HAP-1 (cell line): ENCODE data around the gene EHD1.

Experiments used
- DNase-seq, 2 experiments: peaks; one replicate each; pipeline ENCODE4 v3.0.0-alpha.2; 2016 to 2020; ENCODE audit warnings: low spot score in 2 of 2
- H3K27me3 ChIP-seq: fragments of 250-450 bp; sonication (Bioruptor Pico); 2 replicates; pipeline ENCODE4 v1.5.1; 2020; ENCODE audit warnings: low read depth, mild to moderate bottlenecking, moderate library complexity
- H3K36me3 ChIP-seq: fragments of 250-450 bp; sonication (Bioruptor Pico); replicated peaks from 2 replicates; pipeline ENCODE4 v1.5.1; 2020; ENCODE audit warnings: mild to moderate bottlenecking
- H3K4me1 ChIP-seq: fragments of 250-450 bp; sonication (Bioruptor Pico); 2 replicates; pipeline ENCODE4 v1.5.1; 2020; ENCODE audit warnings: mild to moderate bottlenecking
- H3K4me3 ChIP-seq: fragments of 250-450 bp; sonication (Bioruptor Pico); 2 replicates; pipeline ENCODE4 v1.5.1; 2020; ENCODE audit warnings: mild to moderate bottlenecking, moderate library complexity
- H3K9me3 ChIP-seq: fragments of 250-450 bp; sonication (Bioruptor Pico); 2 replicates; pipeline ENCODE4 v1.5.1; 2020; ENCODE audit warnings: mild to moderate bottlenecking, moderate library complexity
- in situ Hi-C: fragments of 300-500 bp; cut with MboI; formaldehyde crosslinking; loops from 3 replicates; pipeline ENCODE4 v1.14.3; 2020; ENCODE audit warnings: low sequenced_read_pairs, inconsistent platforms, mixed read lengths

Gene EHD1

DNA sequence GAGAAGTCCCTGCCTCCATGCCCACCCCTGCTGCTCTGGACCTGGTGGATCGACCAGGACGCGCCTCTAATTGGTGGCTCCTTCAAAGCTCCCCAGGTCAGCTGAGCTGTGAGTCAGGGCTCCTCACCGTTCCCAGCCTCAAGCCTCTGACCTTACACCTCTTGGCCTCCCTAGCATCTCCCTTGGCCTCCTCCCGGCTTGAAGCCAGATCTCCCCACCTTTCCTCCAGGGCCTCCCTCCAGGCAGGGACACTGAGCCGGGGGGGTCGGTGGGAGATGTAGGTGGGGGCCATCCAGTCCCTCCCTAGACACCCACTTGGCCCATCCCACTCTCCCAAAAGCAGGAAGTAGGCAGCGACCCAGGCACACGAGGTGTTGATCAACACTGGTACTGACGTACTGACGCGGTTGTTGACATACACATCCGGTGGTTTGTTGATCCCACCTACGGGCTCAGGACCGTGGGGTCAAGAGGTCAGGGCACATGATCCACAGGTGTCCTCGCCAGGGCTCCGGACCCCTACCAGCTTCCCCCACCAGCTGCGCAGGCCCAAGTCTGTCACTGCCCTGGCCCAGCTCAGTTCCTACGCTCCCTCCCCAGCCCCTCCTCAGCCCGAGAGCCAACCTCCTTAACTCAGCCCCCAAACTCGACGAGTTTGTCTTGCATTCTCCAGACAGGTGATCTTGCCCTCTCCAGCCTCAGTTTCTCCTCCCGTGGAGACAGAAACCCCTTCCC lies 37.8 kb upstream of the EHD1 start:
- peak overlapping the region; percentile 59 for H3K4me3 ChIP-seq
- in situ Hi-C loops: no loop called here
- peaks cover 9% of the 10 kb centered on the region for H3K36me3 ChIP-seq
- H3K9me3 ChIP-seq: no peaks in the 10 kb centered on the region
- H3K27me3 ChIP-seq: no peaks in the 10 kb centered on the region
- peak in 1 of 2 experiments; percentile 49 for DNase-seq
- H3K4me1 ChIP-seq: peaks cover 9% of the 10 kb centered on the region

GRCh38 chr11:64915376-64915887 lies 37.0 kb upstream of the EHD1 start:
- H3K9me3 ChIP-seq: no peaks in the 10 kb centered on the region
- in situ Hi-C loops: no loop called here
- H3K4me1 ChIP-seq: peaks cover 9% of the 10 kb centered on the region
- DNase-seq: no peak
- H3K27me3 ChIP-seq: no peaks in the 10 kb centered on the region
- H3K36me3 ChIP-seq: peaks cover 17% of the 10 kb centered on the region
- peak overlapping the region; percentile 59; the same call in 1 of the 2 replicates for H3K4me3 ChIP-seq

GRCh38 chr11:64914123-64914522 lies 35.7 kb upstream of the EHD1 start:
- no peak for DNase-seq
- Histone ChIP-seq H3K4me3 (no peak overlapping the region), H3K4me1 (peaks cover 9% of the 10 kb centered on the region), H3K9me3 (no peaks in the 10 kb centered on the region), H3K27me3 (no peaks in the 10 kb centered on the region), H3K36me3 (peaks cover 19% of the 10 kb centered on the region)
- in situ Hi-C loops: no loop called here

DNA sequence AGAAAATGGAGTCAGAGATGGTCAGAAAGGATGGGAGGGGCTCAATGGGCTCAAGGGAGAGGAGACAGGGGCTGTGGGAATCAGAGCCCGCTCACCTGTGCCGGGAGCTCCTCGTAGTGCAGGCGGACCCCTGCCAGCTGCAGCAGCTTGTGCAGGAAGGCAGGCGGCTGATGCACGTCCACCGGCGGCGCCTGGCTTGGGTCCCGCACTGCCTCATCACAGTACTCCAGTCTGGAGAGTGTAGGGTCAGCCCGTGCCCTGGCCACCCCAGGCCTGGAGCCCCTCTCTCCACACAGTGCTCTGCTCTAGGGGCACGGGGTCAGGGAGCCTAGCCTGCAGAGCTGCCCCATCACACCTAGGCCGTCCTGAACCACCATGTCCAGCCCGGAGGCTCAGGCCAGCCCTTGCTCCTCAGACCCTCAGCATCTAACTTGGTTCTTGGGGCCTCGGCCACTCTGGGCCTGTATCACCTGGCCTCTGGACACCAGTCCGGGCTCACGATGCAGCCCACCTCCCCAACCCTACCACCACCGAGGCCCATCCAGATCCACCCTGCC lies 34.8 kb upstream of the EHD1 start:
- peaks cover 19% of the 10 kb centered on the region for H3K36me3 ChIP-seq
- peaks cover 9% of the 10 kb centered on the region for H3K4me1 ChIP-seq
- no peak for DNase-seq
- in situ Hi-C loops: no loop called here
- no peak overlapping the region for H3K4me3 ChIP-seq
- no peaks in the 10 kb centered on the region for H3K9me3 ChIP-seq
- no peaks in the 10 kb centered on the region for H3K27me3 ChIP-seq

- Histone ChIP-seq H3K9me3 (no peaks in the 10 kb centered on the region), H3K4me3 (no peak overlapping the region), H3K27me3 (no peaks in the 10 kb centered on the region), H3K36me3 (peaks cover 25% of the 10 kb centered on the region), H3K4me1 (peaks cover 5% of the 10 kb centered on the region)
- no peak for DNase-seq
- in situ Hi-C loops: no loop called here
These were observed 33.3 kb upstream of the EHD1 start for GRCh38 chr11:64911689-64912088.

DNA sequence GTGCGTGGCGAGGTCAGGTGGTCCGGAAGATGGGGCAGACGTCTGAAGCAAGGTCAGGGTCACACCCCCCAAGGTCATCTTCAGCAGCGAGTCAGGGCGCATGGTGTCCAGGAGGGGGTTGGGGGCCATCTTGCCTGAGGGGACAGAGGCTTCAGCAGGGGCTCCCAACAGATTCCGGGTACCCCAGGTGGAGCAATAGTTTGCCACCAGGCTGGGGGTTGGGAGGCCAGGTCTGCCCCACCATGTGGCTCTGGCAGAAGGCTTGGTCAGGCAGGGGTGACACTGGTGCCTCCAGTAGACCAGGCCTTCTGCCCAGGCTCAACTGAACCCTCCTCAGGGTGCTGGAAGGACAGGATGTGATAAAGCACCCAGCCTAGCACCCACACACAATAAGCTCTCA lies 32.7 kb upstream of the EHD1 start:
- H3K4me1 ChIP-seq: peaks cover 3% of the 10 kb centered on the region
- no peak overlapping the region for H3K4me3 ChIP-seq
- no peaks in the 10 kb centered on the region for H3K27me3 ChIP-seq
- H3K36me3 ChIP-seq: peaks cover 25% of the 10 kb centered on the region
- in situ Hi-C loops: no loop called here
- no peaks in the 10 kb centered on the region for H3K9me3 ChIP-seq
- no peak for DNase-seq

- no peak for DNase-seq
- H3K36me3 ChIP-seq: peaks cover 25% of the 10 kb centered on the region
- H3K4me3 ChIP-seq: no peak overlapping the region
- in situ Hi-C loops: no loop called here
- H3K4me1 ChIP-seq: no peaks in the 10 kb centered on the region
- no peaks in the 10 kb centered on the region for H3K27me3 ChIP-seq
- H3K9me3 ChIP-seq: no peaks in the 10 kb centered on the region
These were observed 32.2 kb upstream of the EHD1 start for GRCh38 chr11:64910451-64911093.

DNA sequence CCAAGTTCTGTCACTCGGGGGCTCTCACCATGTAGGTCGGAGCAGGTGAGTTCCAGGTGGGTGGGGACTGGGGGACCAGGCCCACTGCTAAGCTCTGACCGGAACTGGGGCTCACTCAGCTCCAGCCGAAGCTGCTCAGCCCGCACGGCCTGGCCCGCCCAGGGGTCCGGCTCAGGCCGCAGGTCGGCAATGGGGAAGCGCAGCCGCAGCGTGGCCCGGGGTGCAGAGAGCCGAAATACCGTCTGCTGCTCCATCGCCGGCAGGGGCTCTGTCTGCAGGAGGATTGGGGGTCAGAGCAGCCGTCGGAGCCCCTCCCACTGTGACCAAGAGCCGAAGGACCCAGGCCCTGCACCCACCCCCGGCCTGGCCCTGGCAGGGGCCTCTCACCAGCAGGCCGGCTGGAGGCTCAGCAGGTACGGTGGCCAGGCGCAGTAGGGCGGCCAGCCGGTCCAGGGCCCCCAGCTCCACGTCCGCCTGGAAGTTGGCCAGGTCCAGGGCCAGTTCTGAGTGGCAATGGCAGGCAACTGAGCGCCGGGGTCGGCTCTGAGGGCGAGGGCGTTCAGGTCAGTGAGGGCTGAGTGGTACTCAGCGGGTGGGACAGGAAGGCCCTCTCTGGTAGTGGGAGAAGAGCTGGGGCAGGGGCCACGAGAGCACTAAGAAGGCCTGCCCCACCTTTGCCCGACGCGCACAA lies 31.4 kb upstream of the EHD1 start:
- no peak overlapping the region for H3K4me3 ChIP-seq
- H3K27me3 ChIP-seq: no peaks in the 10 kb centered on the region
- in situ Hi-C loops: no loop called here
- no peaks in the 10 kb centered on the region for H3K4me1 ChIP-seq
- peaks cover 28% of the 10 kb centered on the region for H3K36me3 ChIP-seq
- no peak for DNase-seq
- no peaks in the 10 kb centered on the region for H3K9me3 ChIP-seq

GRCh38 chr11:64908766-64909165 lies 30.3 kb upstream of the EHD1 start:
- peaks cover 26% of the 10 kb centered on the region for H3K36me3 ChIP-seq

GRCh38 chr11:64906314-64906635 lies 27.9 kb upstream of the EHD1 start:
- Histone ChIP-seq H3K36me3 (peaks cover 23% of the 10 kb centered on the region), H3K4me3 (no peak overlapping the region), H3K4me1 (no peaks in the 10 kb centered on the region), H3K27me3 (no peaks in the 10 kb centered on the region), H3K9me3 (no peaks in the 10 kb centered on the region)
- no peak for DNase-seq
- in situ Hi-C loops: no loop called here

More at GRCh38 chr11:64908766-64909165, 30.3 kb upstream of the EHD1 start:
- DNase-seq: no peak
- Histone ChIP-seq H3K4me1 (no peaks in the 10 kb centered on the region), H3K27me3 (no peaks in the 10 kb centered on the region), H3K9me3 (no peaks in the 10 kb centered on the region), H3K4me3 (no peak overlapping the region)
- in situ Hi-C loops: no loop called here

DNA sequence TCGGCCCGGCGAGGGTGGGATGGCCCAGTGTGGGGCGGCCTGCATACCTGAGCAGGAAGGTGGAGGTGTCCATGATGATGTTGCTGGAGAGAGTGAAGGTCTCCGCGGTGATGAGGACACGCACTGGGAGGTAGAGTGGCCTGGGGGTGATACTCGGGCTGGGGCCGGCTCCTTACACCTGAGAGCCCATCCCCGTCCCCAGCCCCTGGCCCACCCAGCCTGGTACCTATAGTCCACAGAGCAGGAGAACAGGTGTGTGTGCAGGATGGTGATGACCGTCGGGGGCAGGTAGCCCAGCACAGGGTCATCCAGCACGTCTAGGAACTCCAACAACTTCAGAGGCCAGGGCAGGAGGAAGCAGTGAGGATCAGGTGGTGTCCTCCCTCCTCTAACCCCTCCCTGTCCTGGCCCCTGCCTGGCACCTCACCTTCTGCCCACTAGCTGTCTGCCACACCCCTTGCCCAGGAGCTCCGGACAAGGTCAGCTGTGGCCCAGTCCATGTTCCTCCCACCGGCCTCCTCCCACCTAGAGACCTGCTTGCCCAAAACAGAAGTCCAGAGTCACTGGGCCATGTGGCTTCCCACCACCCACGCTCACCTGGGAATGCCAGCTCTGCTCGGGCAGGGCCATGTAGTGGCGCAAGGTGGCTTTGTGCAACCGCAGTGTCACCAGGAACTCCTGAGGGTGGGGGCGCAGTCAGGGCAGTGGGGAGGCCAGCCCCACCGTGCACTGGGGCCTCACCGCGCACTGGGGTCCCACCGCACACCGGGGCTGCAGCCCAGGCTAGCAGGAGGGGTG lies 27.3 kb upstream of the EHD1 start:
- Histone ChIP-seq H3K27me3 (no peaks in the 10 kb centered on the region), H3K4me3 (no peak overlapping the region), H3K9me3 (no peaks in the 10 kb centered on the region), H3K4me1 (no peaks in the 10 kb centered on the region), H3K36me3 (peaks cover 17% of the 10 kb centered on the region)
- in situ Hi-C loops: no loop called here
- DNase-seq: no peak

GRCh38 chr11:64903291-64903833 lies 24.9 kb upstream of the EHD1 start:
- no peak for DNase-seq
- Histone ChIP-seq H3K4me3 (no peak overlapping the region), H3K27me3 (no peaks in the 10 kb centered on the region), H3K9me3 (no peaks in the 10 kb centered on the region), H3K4me1 (no peaks in the 10 kb centered on the region), H3K36me3 (peaks cover 12% of the 10 kb centered on the region)
- in situ Hi-C loops: no loop called here
